Measurements from ENCODE around the gene IL6R.
A peak's percentile ranks its signal among the peaks of the same experiment; 100 is the strongest.

The IL6R gene

GRCh38 chr1:154427173-154428139, 22.3 kb downstream of the IL6R start:
- peak; percentile 50 for DNase-seq

- no peak for DNase-seq
Observed at GRCh38 chr1:154429118-154429517, 24.0 kb downstream of the IL6R start.

GRCh38 chr1:154429841-154430611, 24.9 kb downstream of the IL6R start:
- no peak for DNase-seq

- no peak for DNase-seq
Observed at GRCh38 chr1:154430903-154431302, 25.8 kb downstream of the IL6R start.

GRCh38 chr1:154431586-154432373, 26.6 kb downstream of the IL6R start:
- no peak for DNase-seq

GRCh38 chr1:154433161-154433764, 28.1 kb downstream of the IL6R start:
- no peak for DNase-seq

GRCh38 chr1:154434346-154435085, 29.4 kb downstream of the IL6R start:
- DNase-seq, result peak; percentile 64

GRCh38 chr1:154435599-154436200, 30.6 kb downstream of the IL6R start:
- no peak for DNase-seq

- DNase-seq, result no peak
Observed at GRCh38 chr1:154436433-154436832, 31.3 kb downstream of the IL6R start.

- DNase-seq, result no peak
Observed at GRCh38 chr1:154440036-154440804, 35.1 kb downstream of the IL6R start.

- no peak for DNase-seq
Observed at GRCh38 chr1:154441241-154441888, 36.2 kb downstream of the IL6R start.

GRCh38 chr1:154442006-154442740, 37.0 kb downstream of the IL6R start:
- DNase-seq, result no peak

GRCh38 chr1:154443274-154444013, 38.3 kb downstream of the IL6R start:
- DNase-seq, result no peak

- no peak for DNase-seq
Observed at GRCh38 chr1:154445040-154445472, 39.9 kb downstream of the IL6R start.

- DNase-seq, result no peak
Observed at GRCh38 chr1:154446292-154446691, 41.1 kb downstream of the IL6R start.

- DNase-seq, result no peak
Observed at GRCh38 chr1:154446789-154447188, 41.6 kb downstream of the IL6R start.

GRCh38 chr1:154448331-154448811, 43.2 kb downstream of the IL6R start:
- DNase-seq, result no peak

- DNase-seq, result no peak
Observed at GRCh38 chr1:154453161-154453560, 48.0 kb downstream of the IL6R start.
